ENCODE data around the gene MPHOSPH6. TPM values are rescaled to one million over a fixed set of nuclear protein-coding genes. Genes with fewer than 3 reads are reported as not detected.

The MPHOSPH6 gene
- total RNA-seq, 1 experiment from 2014 or later = 40.4 TPM

- TF ChIP-seq CTCF (IDR thresholded peaks at IDR 0.05; ENCODE audit: unreplicated experiment) = no peak
- no peak for DNase-seq
- H3K4me1 Mint-ChIP-seq (ENCODE audit: low read depth, unreplicated experiment) = no peaks in the 10 kb centered on the region
- no peak overlapping the region for H3K27ac Mint-ChIP-seq (ENCODE audit: unreplicated experiment)
- H3K9me3 Mint-ChIP-seq (ENCODE audit: low read depth, unreplicated experiment) = no peaks in the 10 kb centered on the region
- intact Hi-C loops (cut with micrococcal nuclease; ENCODE audit: unreplicated experiment) = no loop called here
- H3K27me3 Mint-ChIP-seq (ENCODE audit: unreplicated experiment) = peaks cover 41% of the 10 kb centered on the region
- H3K4me3 Mint-ChIP-seq (ENCODE audit: low read depth, unreplicated experiment) = no peak overlapping the region
- H3K36me3 Mint-ChIP-seq (ENCODE audit: insufficient read depth, unreplicated experiment) = no peaks in the 10 kb centered on the region
- BruUV-seq (replicated peaks) = no TSS peak
- CTCF ChIA-PET = no interaction called here
Observed at GRCh38 chr16:82182266-82183003, 12.4 kb upstream of the MPHOSPH6 start.

- intact Hi-C loops (cut with micrococcal nuclease; ENCODE audit: unreplicated experiment) = no loop called here
- Mint-ChIP-seq H3K9me3 (ENCODE audit: low read depth, unreplicated experiment) (no peaks in the 10 kb centered on the region), H3K4me1 (ENCODE audit: low read depth, unreplicated experiment) (no peaks in the 10 kb centered on the region), H3K36me3 (ENCODE audit: insufficient read depth, unreplicated experiment) (no peaks in the 10 kb centered on the region), H3K27ac (ENCODE audit: unreplicated experiment) (no peak overlapping the region), H3K27me3 (ENCODE audit: unreplicated experiment) (peaks cover 41% of the 10 kb centered on the region), H3K4me3 (ENCODE audit: low read depth, unreplicated experiment) (no peak overlapping the region)
- TF ChIP-seq CTCF (IDR thresholded peaks at IDR 0.05; ENCODE audit: unreplicated experiment) = no peak
- BruUV-seq (replicated peaks) = no TSS peak
- CTCF ChIA-PET = interaction anchor here (0.6 kb wide), 1 partner anchor 75 kb away, joined by 5 read pairs; no protein-coding TSS in a partner anchor
- no peak for DNase-seq
Observed at GRCh38 chr16:82181461-82182185, 11.6 kb upstream of the MPHOSPH6 start.

GRCh38 chr16:82178352-82178751, 8.3 kb upstream of the MPHOSPH6 start:
- Mint-ChIP-seq H3K27ac (ENCODE audit: unreplicated experiment) (no peak overlapping the region), H3K27me3 (ENCODE audit: unreplicated experiment) (peaks cover 59% of the 10 kb centered on the region), H3K36me3 (ENCODE audit: insufficient read depth, unreplicated experiment) (no peaks in the 10 kb centered on the region), H3K4me1 (ENCODE audit: low read depth, unreplicated experiment) (no peaks in the 10 kb centered on the region), H3K4me3 (ENCODE audit: low read depth, unreplicated experiment) (no peak overlapping the region), H3K9me3 (ENCODE audit: low read depth, unreplicated experiment) (no peaks in the 10 kb centered on the region)
- intact Hi-C loops (cut with micrococcal nuclease; ENCODE audit: unreplicated experiment) = no loop called here
- TF ChIP-seq CTCF (IDR thresholded peaks at IDR 0.05; ENCODE audit: unreplicated experiment) = no peak
- CTCF ChIA-PET = interaction anchor here (0.6 kb wide), 1 partner anchor 267 kb away, joined by 8 read pairs; no protein-coding TSS in a partner anchor
- DNase-seq = no peak
- no TSS peak for BruUV-seq (replicated peaks)

GRCh38 chr16:82177555-82177954, 7.5 kb upstream of the MPHOSPH6 start:
- DNase-seq = no peak
- no TSS peak for BruUV-seq (replicated peaks)
- CTCF ChIA-PET = no interaction called here
- Mint-ChIP-seq H3K27me3 (ENCODE audit: unreplicated experiment) (peaks cover 61% of the 10 kb centered on the region), H3K9me3 (ENCODE audit: low read depth, unreplicated experiment) (no peaks in the 10 kb centered on the region), H3K27ac (ENCODE audit: unreplicated experiment) (no peak overlapping the region), H3K4me3 (ENCODE audit: low read depth, unreplicated experiment) (no peak overlapping the region), H3K36me3 (ENCODE audit: insufficient read depth, unreplicated experiment) (no peaks in the 10 kb centered on the region), H3K4me1 (ENCODE audit: low read depth, unreplicated experiment) (no peaks in the 10 kb centered on the region)
- intact Hi-C loops (cut with micrococcal nuclease; ENCODE audit: unreplicated experiment) = no loop called here
- no peak for TF ChIP-seq CTCF (IDR thresholded peaks at IDR 0.05; ENCODE audit: unreplicated experiment)

Data from Calu3 (cell line).